ENCODE measurements around the gene TLCD1.
"Not testable (repeated sequence)": the region's sequence is repeated elsewhere in the genome, so short reads cannot be mapped to it uniquely, and the experiment has no call there.

Gene TLCD1

GRCh38 chr17:28726627-28727491, 826 bp upstream of the TLCD1 start:
- DNase-seq = peak; percentile 97

- DNase-seq = no peak
These were observed 290 bp downstream of the TLCD1 start for GRCh38 chr17:28725660-28726225.

- no peak for DNase-seq
These were observed 820 bp downstream of the TLCD1 start for GRCh38 chr17:28725166-28725659.

GRCh38 chr17:28724500-28725165, 1.4 kb downstream of the TLCD1 start:
- no peak for DNase-seq

- not testable (repeated sequence) for DNase-seq
These were observed 2.1 kb downstream of the TLCD1 start for GRCh38 chr17:28723836-28724499.

GRCh38 chr17:28723159-28723835, 2.7 kb downstream of the TLCD1 start:
- no peak for DNase-seq

GRCh38 chr17:28722417-28723158, 3.4 kb downstream of the TLCD1 start:
- DNase-seq = no peak

GRCh38 chr17:28720997-28721329, 5.1 kb downstream of the TLCD1 start:
- DNase-seq = not testable (repeated sequence)

GRCh38 chr17:28720247-28720996, 5.6 kb downstream of the TLCD1 start:
- peak; percentile 77 for DNase-seq

- DNase-seq = no peak
These were observed 7.0 kb downstream of the TLCD1 start for GRCh38 chr17:28719021-28719433.

GRCh38 chr17:28718333-28719020, 7.6 kb downstream of the TLCD1 start:
- no peak for DNase-seq

- peak; percentile 81 for DNase-seq
These were observed 8.3 kb downstream of the TLCD1 start, which contains the start of gene RAB34 for GRCh38 chr17:28717578-28718332. TSS of gene RAB34 (minus strand) at chr17:28717868. CDS start at chr17:28717266, 602 bp downstream.

- DNase-seq = peak; percentile 74
These were observed 9.1 kb downstream of the TLCD1 start for GRCh38 chr17:28716740-28717577.

- no peak for DNase-seq
These were observed 10.8 kb downstream of the TLCD1 start for GRCh38 chr17:28715217-28715616.

GRCh38 chr17:28714281-28714680, 11.8 kb downstream of the TLCD1 start:
- no peak for DNase-seq

- no peak for DNase-seq
These were observed 13.2 kb downstream of the TLCD1 start for GRCh38 chr17:28712705-28713415.

GRCh38 chr17:28712032-28712704, 13.9 kb downstream of the TLCD1 start:
- DNase-seq = peak; percentile 89

- DNase-seq = no peak
These were observed 14.4 kb downstream of the TLCD1 start, which contains the start of gene PROCA1 for GRCh38 chr17:28711723-28712031. TSS of gene PROCA1 (minus strand) at chr17:28711888. CDS start at chr17:28711660, 228 bp downstream.

Data from activated effector memory CD4-positive, alpha-beta T cell treated with anti-CD3 and anti-CD28 coated beads, Interleukin-2, amount 50 U/mL, for 16 hours (primary cell).